Central memory CD8-positive, alpha-beta T cell (primary cell): Measurements from ENCODE around the gene RNASE13.
"Not testable (repeated sequence)": the region's sequence is repeated elsewhere in the genome, so short reads cannot be mapped to it uniquely, and the experiment has no call there.

ENCODE experiments used
- ATAC-seq: fragments of 150-1000 bp; cut with Tn5 transposase; replicated peaks from 2 replicates; pipeline ENCODE4 v1.10.0; 2022; ENCODE audit warnings: mild to moderate bottlenecking, moderate FRiP score, moderate number of reproducible peaks; ENCODE audit not compliant: poor library complexity, severe bottlenecking; ENCODE audit errors: extremely low read depth
- DNase-seq, 2 donors: peaks; one replicate each; pipeline ENCODE4 v3.0.0; 2021; ENCODE audit warnings: low spot score in 2 of 2
- H3K27ac Mint-ChIP-seq: one replicate; pipeline ENCODE4 v1.8.0; 2022; ENCODE audit warnings: low read depth, mild to moderate bottlenecking, moderate library complexity, mixed read lengths
- H3K27me3 Mint-ChIP-seq: one replicate; pipeline ENCODE4 v1.8.0; 2022; ENCODE audit warnings: mixed read lengths
- H3K36me3 Mint-ChIP-seq: one replicate; pipeline ENCODE4 v1.8.0; 2022; ENCODE audit warnings: mild to moderate bottlenecking, moderate library complexity, mixed read lengths; ENCODE audit not compliant: insufficient read depth
- H3K4me1 Mint-ChIP-seq: one replicate; pipeline ENCODE4 v1.8.0; 2022; ENCODE audit warnings: mixed read lengths
- H3K4me3 Mint-ChIP-seq: one replicate; pipeline ENCODE4 v1.8.0; 2022; ENCODE audit warnings: mild to moderate bottlenecking, moderate library complexity, mixed read lengths
- H3K9me3 Mint-ChIP-seq: one replicate; pipeline ENCODE4 v1.8.0; 2022; ENCODE audit warnings: mixed read lengths

Gene RNASE13

GRCh38 chr14:21018781-21019180, 15.8 kb downstream of the RNASE13 start:
- Mint-ChIP-seq H3K9me3 (no peaks in the 10 kb centered on the region), H3K4me1 (peaks cover 4% of the 10 kb centered on the region), H3K4me3 (no peak overlapping the region), H3K36me3 (peaks cover 10% of the 10 kb centered on the region), H3K27ac (no peak overlapping the region), H3K27me3 (peaks cover 7% of the 10 kb centered on the region)
- DNase-seq (no peak), ATAC-seq (no peak)

DNA sequence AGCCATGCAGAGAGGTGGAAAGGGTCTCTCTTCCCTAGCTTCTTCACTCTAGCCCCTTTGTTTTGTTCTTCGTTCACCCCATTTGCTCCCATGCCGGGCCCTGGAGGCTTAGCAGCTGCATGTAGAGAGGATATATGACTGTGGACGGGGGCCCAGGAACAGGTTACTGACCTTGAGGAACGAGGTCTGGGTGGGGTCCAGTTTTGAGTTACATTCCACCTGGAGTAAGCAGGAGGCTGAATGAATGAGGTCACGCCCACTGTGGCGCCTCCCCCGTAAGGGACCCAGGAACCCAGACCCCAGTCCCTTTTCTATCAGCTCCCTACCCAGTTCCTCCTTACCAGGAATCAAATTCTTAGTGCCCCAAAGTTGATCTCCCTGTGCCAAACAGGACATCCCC, 16.3 kb downstream of the RNASE13 start:
- Mint-ChIP-seq H3K36me3 (peaks cover 10% of the 10 kb centered on the region), H3K9me3 (no peaks in the 10 kb centered on the region), H3K4me1 (peaks cover 5% of the 10 kb centered on the region), H3K27ac (no peak overlapping the region), H3K27me3 (peaks cover 11% of the 10 kb centered on the region), H3K4me3 (no peak overlapping the region)
- no peak for DNase-seq
- ATAC-seq: no peak

DNA sequence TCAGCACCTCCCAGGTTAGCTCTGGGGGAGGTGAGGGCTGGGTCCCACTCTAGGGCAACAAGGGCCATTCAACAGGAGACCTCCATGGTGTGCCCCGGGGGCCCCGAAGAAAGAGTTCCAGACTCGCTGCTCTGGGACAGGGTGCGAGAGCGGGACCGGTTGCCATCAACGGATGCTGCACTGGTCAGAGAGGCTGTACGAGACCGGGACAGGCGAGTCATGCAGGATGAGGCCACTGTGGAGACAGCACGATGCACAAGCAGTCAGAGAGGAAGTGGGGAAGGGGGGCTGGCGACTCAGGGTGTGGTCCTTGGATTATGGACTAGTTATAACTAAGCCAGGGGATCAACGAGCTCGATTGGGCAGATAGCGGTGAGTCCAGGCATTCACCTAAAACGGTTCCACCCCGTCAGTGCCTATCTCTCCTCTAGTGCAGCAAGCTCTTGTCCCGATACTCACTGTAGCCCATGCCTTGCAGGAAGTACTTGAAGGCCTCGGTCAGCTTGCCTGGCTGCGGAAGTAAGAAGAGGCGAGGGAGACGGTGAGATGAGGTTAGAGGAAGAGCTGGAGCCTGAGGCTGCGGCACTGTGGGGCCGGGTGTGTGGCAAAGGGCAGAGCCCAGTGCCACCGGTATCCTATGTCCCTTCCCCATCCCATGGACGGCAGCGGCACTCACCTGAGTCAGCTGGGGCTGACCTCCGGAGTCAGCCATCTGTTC, 16.9 kb downstream of the RNASE13 start:
- no peak for ATAC-seq

GRCh38 chr14:21016413-21017190, 18.0 kb downstream of the RNASE13 start:
- Mint-ChIP-seq H3K4me3 (no peak overlapping the region), H3K9me3 (no peaks in the 10 kb centered on the region), H3K27me3 (peaks cover 27% of the 10 kb centered on the region), H3K27ac (no peak overlapping the region), H3K4me1 (peaks cover 5% of the 10 kb centered on the region), H3K36me3 (peaks cover 8% of the 10 kb centered on the region)
- DNase-seq (no peak), ATAC-seq (no peak)

More for the DNA sequence above, 16.9 kb downstream of the RNASE13 start:
- Mint-ChIP-seq H3K9me3 (no peaks in the 10 kb centered on the region), H3K36me3 (peaks cover 10% of the 10 kb centered on the region), H3K27ac (no peak overlapping the region), H3K27me3 (peaks cover 17% of the 10 kb centered on the region), H3K4me1 (peaks cover 5% of the 10 kb centered on the region), H3K4me3 (no peak overlapping the region)
- DNase-seq: no peak

- H3K27ac Mint-ChIP-seq: no peak overlapping the region
- H3K9me3 Mint-ChIP-seq: no peaks in the 10 kb centered on the region
- H3K36me3 Mint-ChIP-seq: peaks cover 5% of the 10 kb centered on the region
- ATAC-seq: no peak
- no peak overlapping the region for H3K4me3 Mint-ChIP-seq
- peaks cover 5% of the 10 kb centered on the region for H3K4me1 Mint-ChIP-seq
- DNase-seq: no peak
- peaks cover 38% of the 10 kb centered on the region for H3K27me3 Mint-ChIP-seq
Observed at GRCh38 chr14:21015312-21015711, 19.3 kb downstream of the RNASE13 start.

DNA sequence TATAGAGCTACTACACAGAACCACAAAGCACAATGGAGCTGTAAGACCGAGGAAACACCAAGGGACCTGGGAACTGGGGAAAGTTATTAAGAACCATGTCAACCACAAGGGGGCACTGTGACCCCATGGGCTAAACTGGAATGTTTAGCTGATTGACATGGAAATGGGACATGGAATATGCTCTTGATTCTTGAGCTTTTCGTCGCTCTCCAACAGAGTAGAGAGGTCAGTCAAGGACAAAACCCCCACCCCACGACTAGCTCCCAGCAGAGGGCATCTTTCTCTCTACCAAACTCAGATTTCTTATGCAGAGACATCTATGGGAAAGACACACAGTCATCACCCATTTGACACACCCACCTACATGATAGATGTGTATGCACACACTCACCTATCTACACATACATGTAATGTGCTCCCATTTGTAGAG, 19.8 kb downstream of the RNASE13 start:
- Mint-ChIP-seq H3K9me3 (no peaks in the 10 kb centered on the region), H3K4me1 (peaks cover 5% of the 10 kb centered on the region), H3K4me3 (no peak overlapping the region), H3K27ac (no peak overlapping the region), H3K36me3 (peaks cover 5% of the 10 kb centered on the region), H3K27me3 (peaks cover 39% of the 10 kb centered on the region)
- DNase-seq: peak; percentile 60 to 72
- ATAC-seq: peak; percentile 72

- ATAC-seq: no peak
- Mint-ChIP-seq H3K27ac (no peak overlapping the region), H3K4me3 (no peak overlapping the region), H3K9me3 (no peaks in the 10 kb centered on the region), H3K4me1 (peaks cover 5% of the 10 kb centered on the region), H3K36me3 (peaks cover 1% of the 10 kb centered on the region), H3K27me3 (peaks cover 48% of the 10 kb centered on the region)
- DNase-seq: no peak
Observed at GRCh38 chr14:21011136-21011535, 23.5 kb downstream of the RNASE13 start.

GRCh38 chr14:21009721-21010120, 24.9 kb downstream of the RNASE13 start:
- ATAC-seq, H3K4me1 Mint-ChIP-seq, DNase-seq, H3K4me3 Mint-ChIP-seq, H3K9me3 Mint-ChIP-seq, H3K27ac Mint-ChIP-seq, H3K36me3 Mint-ChIP-seq: not testable (repeated sequence)
- peaks cover 48% of the 10 kb centered on the region for H3K27me3 Mint-ChIP-seq

GRCh38 chr14:21003788-21004346, 30.7 kb downstream of the RNASE13 start:
- Mint-ChIP-seq H3K4me3 (no peak overlapping the region), H3K36me3 (peaks cover 3% of the 10 kb centered on the region)
- no peak for DNase-seq

DNA sequence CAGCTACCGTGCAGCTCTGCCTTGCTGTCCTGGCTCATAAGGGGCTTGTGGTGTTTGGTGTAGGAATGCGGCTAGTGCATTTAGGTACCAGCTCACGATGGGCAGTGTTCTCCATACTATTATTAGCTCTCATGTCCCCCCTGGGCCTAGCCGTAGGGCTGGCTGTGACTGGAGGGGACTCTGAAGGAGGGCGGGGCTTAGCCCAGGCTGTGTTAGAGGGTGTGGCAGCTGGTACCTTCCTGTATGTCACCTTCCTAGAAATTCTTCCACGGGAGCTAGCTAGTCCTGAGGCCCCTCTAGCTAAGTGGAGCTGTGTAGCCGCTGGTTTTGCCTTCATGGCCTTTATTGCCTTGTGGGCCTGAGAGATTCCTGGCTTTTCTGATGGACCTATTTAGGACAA, 33.4 kb downstream of the RNASE13 start:
- H3K9me3 Mint-ChIP-seq: no peaks in the 10 kb centered on the region
- no peaks in the 10 kb centered on the region for H3K4me1 Mint-ChIP-seq
- no peaks in the 10 kb centered on the region for H3K27me3 Mint-ChIP-seq
- H3K27ac Mint-ChIP-seq: no peak overlapping the region
- no peak overlapping the region for H3K4me3 Mint-ChIP-seq
- DNase-seq (no peak), ATAC-seq (no peak)
- H3K36me3 Mint-ChIP-seq: peaks cover 16% of the 10 kb centered on the region

More at GRCh38 chr14:21003788-21004346, 30.7 kb downstream of the RNASE13 start:
- no peaks in the 10 kb centered on the region for H3K9me3 Mint-ChIP-seq
- H3K27ac Mint-ChIP-seq: no peak overlapping the region
- no peak for ATAC-seq
- H3K27me3 Mint-ChIP-seq: peaks cover under 1% of the 10 kb centered on the region
- H3K4me1 Mint-ChIP-seq: no peaks in the 10 kb centered on the region

DNA sequence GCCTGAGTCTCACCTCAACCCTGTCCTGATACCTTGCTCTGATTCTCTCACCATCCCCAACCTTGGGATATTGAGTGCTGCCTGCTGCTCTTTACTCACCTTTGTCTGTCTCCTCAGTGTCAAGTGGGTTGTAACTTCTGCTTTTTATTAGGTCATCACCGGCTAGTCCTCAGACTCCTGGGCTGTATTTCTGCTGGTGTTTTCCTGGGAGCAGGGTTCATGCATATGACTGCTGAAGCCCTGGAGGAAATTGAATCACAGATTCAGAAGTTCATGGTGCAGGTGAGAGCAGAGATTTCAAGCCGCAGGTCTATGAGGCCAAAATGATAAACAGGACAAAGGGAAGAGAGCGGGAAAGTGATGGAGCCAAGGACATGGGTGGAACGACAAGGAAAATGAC, 35.0 kb downstream of the RNASE13 start:
- no peak overlapping the region for H3K4me3 Mint-ChIP-seq

DNA sequence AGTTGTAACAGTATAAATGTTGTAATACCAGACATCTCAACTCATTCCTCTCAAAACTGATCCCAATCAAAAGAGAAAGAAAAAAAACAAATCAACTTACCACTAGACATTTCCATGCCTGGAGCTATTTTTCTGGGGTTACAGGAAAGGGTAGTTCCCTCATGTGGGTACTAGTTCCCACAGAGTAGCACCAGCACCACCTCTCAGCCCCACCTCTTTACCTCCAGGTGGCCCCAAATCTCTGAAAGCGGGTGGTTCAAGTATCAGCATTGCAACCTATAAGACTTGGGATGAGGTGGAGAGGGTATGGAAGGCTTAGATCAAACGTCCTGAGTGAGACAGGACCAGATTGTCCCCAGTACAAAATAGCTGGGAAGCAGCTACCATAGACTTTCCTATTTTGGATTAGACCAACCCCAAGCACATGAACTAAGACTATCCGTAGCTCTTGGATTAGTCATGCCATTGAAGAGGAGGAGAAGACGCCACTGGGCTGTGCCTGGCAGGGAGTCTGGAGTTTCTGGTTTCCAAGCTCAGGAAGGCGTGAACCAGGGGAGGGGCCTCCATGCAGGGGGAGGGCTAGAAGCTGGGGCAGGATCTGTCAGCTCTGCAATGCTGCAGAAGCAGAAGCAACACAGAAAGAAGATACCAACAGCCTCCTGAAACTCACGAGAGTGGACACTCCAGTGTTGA, 35.8 kb downstream of the RNASE13 start, which contains the start of gene SLC39A2:
SLC39A2 (plus strand) TSS at position 620 of the 693 bp plus-strand sequence. CDS start 154 bp downstream, outside the sequence.
- H3K4me1 Mint-ChIP-seq: peaks cover 3% of the 10 kb centered on the region
- H3K4me3 Mint-ChIP-seq: no peak within 1 kb of the TSS
- H3K9me3 Mint-ChIP-seq: no peaks in the 10 kb centered on the region
- no peak within 1 kb of the TSS for H3K27ac Mint-ChIP-seq
- ATAC-seq (no peak), DNase-seq (no peak)
- H3K27me3 Mint-ChIP-seq: no peaks in the 10 kb centered on the region
- peaks cover 35% of the 10 kb centered on the region for H3K36me3 Mint-ChIP-seq

More for the DNA sequence above, 35.0 kb downstream of the RNASE13 start:
- Mint-ChIP-seq H3K9me3 (no peaks in the 10 kb centered on the region), H3K36me3 (peaks cover 27% of the 10 kb centered on the region), H3K4me1 (no peaks in the 10 kb centered on the region), H3K27ac (no peak overlapping the region), H3K27me3 (no peaks in the 10 kb centered on the region)
- DNase-seq (no peak), ATAC-seq (no peak)
